Measurements from ENCODE around the gene MYRFL. TPM values are rescaled to one million over a fixed set of nuclear protein-coding genes. Genes with fewer than 3 reads are reported as not detected.

MYRFL gene
- total and polyA plus RNA-seq, 10 donors, result 0.04 to 0.44 (median 0.20) TPM; not detected in 5

- DNase-seq, result no peak
- intact Hi-C loops (cut with DNase I; ENCODE audit: low total_unique reads), result loop anchor here (5.0 kb wide), 1 partner anchor 673 kb away; no protein-coding TSS in a partner anchor
- 23 to 89% (median 84%) methylated on average over 1 of the region's 1 CpG for WGBS, 5 donors
- TF ChIP-seq POLR2A (IDR thresholded peaks at IDR 0.05) (no peak), CTCF (IDR thresholded peaks at IDR 0.05 in 8 of 11, conservative IDR thresholded peaks at IDR 0.05 in 3 of 11) (no peak), POLR2AphosphoS5 (IDR thresholded peaks at IDR 0.05) (no peak)
- Histone ChIP-seq H3K36me3 (no peaks in the 10 kb centered on the region), H3K4me1 (peaks cover 0 to 11% (median 10%) of the 10 kb centered on the region in 6 donors), H3K27me3 (replicated peaks in 1 of 7) (no peaks in the 10 kb centered on the region), H3K4me3 (no peak overlapping the region), H3K9me3 (no peaks in the 10 kb centered on the region), H3K27ac (no peak overlapping the region)
Measured at GRCh38 chr12:69904777-69905176, 79.8 kb downstream of the MYRFL start.

- peaks cover 0 to 7% (median 5%) of the 10 kb centered on the region in 6 donors for H3K4me1 ChIP-seq
- intact Hi-C loops (cut with DNase I; ENCODE audit: low total_unique reads), result no loop called here
- no peak overlapping the region for H3K4me3 ChIP-seq
- TF ChIP-seq CTCF (IDR thresholded peaks at IDR 0.05 in 8 of 11, conservative IDR thresholded peaks at IDR 0.05 in 3 of 11) (no peak), POLR2A (IDR thresholded peaks at IDR 0.05) (no peak), POLR2AphosphoS5 (IDR thresholded peaks at IDR 0.05) (no peak)
- WGBS, 5 donors, result 87 to 97% (median 89%) methylated on average over 1 of the region's 1 CpG
- H3K9me3 ChIP-seq, result no peaks in the 10 kb centered on the region
- H3K36me3 ChIP-seq, result no peaks in the 10 kb centered on the region
- DNase-seq, result no peak
- H3K27me3 ChIP-seq (replicated peaks in 1 of 7), result no peaks in the 10 kb centered on the region
- H3K27ac ChIP-seq, result no peak overlapping the region
Measured at GRCh38 chr12:69905801-69906200, 80.8 kb downstream of the MYRFL start.

- H3K36me3 ChIP-seq, result no peaks in the 10 kb centered on the region
- no peak for TF ChIP-seq CTCF (IDR thresholded peaks at IDR 0.05 in 8 of 11, conservative IDR thresholded peaks at IDR 0.05 in 3 of 11)
- no peak for TF ChIP-seq POLR2A (IDR thresholded peaks at IDR 0.05)
- TF ChIP-seq POLR2AphosphoS5 (IDR thresholded peaks at IDR 0.05), result no peak
- H3K9me3 ChIP-seq, result no peaks in the 10 kb centered on the region
- intact Hi-C loops (cut with DNase I; ENCODE audit: low total_unique reads), result no loop called here
- no peaks in the 10 kb centered on the region for H3K27me3 ChIP-seq (replicated peaks in 1 of 7)
- no peak overlapping the region for H3K27ac ChIP-seq
- DNase-seq, result no peak
- no peaks in the 10 kb centered on the region for H3K4me1 ChIP-seq
- H3K4me3 ChIP-seq, result no peak overlapping the region
- WGBS, 5 donors, result 35 to 59% (median 49%) methylated on average over 4 of the region's 4 CpGs
Measured at GRCh38 chr12:69906411-69907216, 81.6 kb downstream of the MYRFL start.

GRCh38 chr12:69908203-69908602, 83.2 kb downstream of the MYRFL start:
- Histone ChIP-seq H3K9me3 (no peaks in the 10 kb centered on the region), H3K27me3 (replicated peaks in 1 of 7) (no peaks in the 10 kb centered on the region), H3K36me3 (no peaks in the 10 kb centered on the region), H3K4me3 (no peak overlapping the region), H3K4me1 (no peaks in the 10 kb centered on the region), H3K27ac (no peak overlapping the region)
- TF ChIP-seq CTCF (IDR thresholded peaks at IDR 0.05 in 8 of 11, conservative IDR thresholded peaks at IDR 0.05 in 3 of 11) (no peak), POLR2AphosphoS5 (IDR thresholded peaks at IDR 0.05) (no peak), POLR2A (IDR thresholded peaks at IDR 0.05) (no peak)
- 62 to 81% (median 75%) methylated on average over 3 of the region's 3 CpGs for WGBS, 5 donors
- DNase-seq, result no peak
- intact Hi-C loops (cut with DNase I; ENCODE audit: low total_unique reads), result no loop called here

Data from spleen (tissue), 11 donors.